Uterus (tissue), 4 donors: Measurements from ENCODE around the gene RBM10. TPM values are rescaled to one million over a fixed set of nuclear protein-coding genes. Genes with fewer than 3 reads are reported as not detected.

Experiments used
- DNase-seq, 2 donors: peaks; one replicate each; pipeline ENCODE4 v3.0.0-alpha.2; 2019 to 2020
- H3K27ac ChIP-seq, 2 donors: fragments of 200-600 bp; sonication (generic); 1 replicate in 1 of 2; 2 replicates in 1 of 2; pipeline ENCODE4 v1.5.1; 2016 to 2018
- H3K27me3 ChIP-seq, 2 donors: fragments of 200-600 bp; sonication (generic); one replicate each; pipeline ENCODE4 v1.5.1; 2018 to 2019; ENCODE audit warnings: control low read depth in 1 of 2
- H3K36me3 ChIP-seq, 2 donors: fragments of 200-600 bp; sonication (generic); one replicate each; pipeline ENCODE4 v1.5.1; 2019; ENCODE audit warnings: control low read depth in 1 of 2
- H3K4me1 ChIP-seq, 2 donors: fragments of 200-600 bp; sonication (generic); one replicate each; pipeline ENCODE4 v1.5.1; 2018 to 2019; ENCODE audit warnings: control low read depth in 1 of 2
- H3K4me3 ChIP-seq, 2 donors: fragments of 200-600 bp; sonication (generic); 1 replicate in 1 of 2; 2 replicates in 1 of 2; pipeline ENCODE4 v1.5.1; 2018 to 2019; ENCODE audit warnings: mild to moderate bottlenecking in 1 of 2
- H3K9me3 ChIP-seq, 2 donors: fragments of 200-600 bp; sonication (generic); one replicate each; pipeline ENCODE4 v1.5.1; 2019; ENCODE audit warnings: control low read depth in 1 of 2
- POLR2A ChIP-seq, 2 donors: fragments of 450-650 bp; IDR thresholded peaks; one replicate each; pipeline ENCODE4 v1.6.1; 2016; ENCODE audit warnings: antibody characterized with exemption in 2 of 2, mild to moderate bottlenecking in 1 of 2, moderate library complexity in 1 of 2
- intact Hi-C: fragments of 100-400 bp; cut with DNase I; formaldehyde crosslinking; loops from one replicate; pipeline ENCODE4 v1.15.1; 2023; ENCODE audit warnings: low total_unique reads
- total RNA-seq, 4 donors: library from RNA; depleted of rRNA in 3 of 4; stranded (reverse); fragments of >200 nt in 3 of 4; gene quantifications; one replicate each; pipeline versions ENCODE4 v1.1.0 to v1.2.4, GENCODE V29; 2014 to 2023
- TF ChIP-seq, protein P1 (sequence below), 4 experiments: fragments of 200-600 bp in 2 of 4; fragments of 450-650 bp in 2 of 4; sonication (generic) in 2 of 4; IDR thresholded peaks; one replicate each; pipeline ENCODE4 v1.5.1; 2016 to 2019; ENCODE audit warnings: antibody characterized with exemption in 4 of 4, mild to moderate bottlenecking in 2 of 4, moderate library complexity in 1 of 4
- donor health status: DM: yes; HTN: yes; CAD: no.

Gene RBM10
- total RNA-seq, 4 donors from 2014 or later: 4.4 to 45.4 (median 22.3) TPM

GRCh38 chrX:47179221-47179927 is 34.4 kb downstream of the RBM10 start:
- intact Hi-C loops: no loop called here
- no peaks in the 10 kb centered on the region for H3K36me3 ChIP-seq

DNA sequence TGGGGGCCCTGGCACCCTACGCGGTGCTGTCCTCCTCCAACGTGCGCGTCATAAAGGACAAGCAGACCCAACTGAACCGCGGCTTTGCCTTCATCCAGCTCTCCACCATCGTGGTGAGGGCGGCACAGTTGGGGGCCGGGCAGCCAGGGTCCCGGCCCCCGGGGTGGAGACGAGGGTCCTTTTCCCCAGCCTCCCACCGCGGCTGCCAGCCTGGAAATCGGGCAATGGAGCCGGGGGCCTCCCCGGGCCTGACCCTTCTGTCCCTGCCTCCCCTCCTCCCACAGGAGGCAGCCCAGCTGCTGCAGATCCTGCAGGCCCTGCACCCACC is 34.9 kb downstream of the RBM10 start:
- Histone ChIP-seq H3K36me3 (no peaks in the 10 kb centered on the region), H3K4me3 (no peak overlapping the region), H3K9me3 (no peaks in the 10 kb centered on the region), H3K4me1 (no peaks in the 10 kb centered on the region), H3K27ac (no peak overlapping the region), H3K27me3 (no peaks in the 10 kb centered on the region)
- no peak for TF ChIP-seq POLR2A (IDR thresholded peaks at IDR 0.05)
- TF ChIP-seq, protein P1, sequence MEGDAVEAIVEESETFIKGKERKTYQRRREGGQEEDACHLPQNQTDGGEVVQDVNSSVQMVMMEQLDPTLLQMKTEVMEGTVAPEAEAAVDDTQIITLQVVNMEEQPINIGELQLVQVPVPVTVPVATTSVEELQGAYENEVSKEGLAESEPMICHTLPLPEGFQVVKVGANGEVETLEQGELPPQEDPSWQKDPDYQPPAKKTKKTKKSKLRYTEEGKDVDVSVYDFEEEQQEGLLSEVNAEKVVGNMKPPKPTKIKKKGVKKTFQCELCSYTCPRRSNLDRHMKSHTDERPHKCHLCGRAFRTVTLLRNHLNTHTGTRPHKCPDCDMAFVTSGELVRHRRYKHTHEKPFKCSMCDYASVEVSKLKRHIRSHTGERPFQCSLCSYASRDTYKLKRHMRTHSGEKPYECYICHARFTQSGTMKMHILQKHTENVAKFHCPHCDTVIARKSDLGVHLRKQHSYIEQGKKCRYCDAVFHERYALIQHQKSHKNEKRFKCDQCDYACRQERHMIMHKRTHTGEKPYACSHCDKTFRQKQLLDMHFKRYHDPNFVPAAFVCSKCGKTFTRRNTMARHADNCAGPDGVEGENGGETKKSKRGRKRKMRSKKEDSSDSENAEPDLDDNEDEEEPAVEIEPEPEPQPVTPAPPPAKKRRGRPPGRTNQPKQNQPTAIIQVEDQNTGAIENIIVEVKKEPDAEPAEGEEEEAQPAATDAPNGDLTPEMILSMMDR (IDR thresholded peaks at IDR 0.05): no peak
- no peak for DNase-seq
- intact Hi-C loops: no loop called here

More at GRCh38 chrX:47179221-47179927, 34.4 kb downstream of the RBM10 start:
- no peaks in the 10 kb centered on the region for H3K27me3 ChIP-seq
- H3K27ac ChIP-seq: no peak overlapping the region
- no peaks in the 10 kb centered on the region for H3K4me1 ChIP-seq
- no peaks in the 10 kb centered on the region for H3K9me3 ChIP-seq
- DNase-seq: no peak
- H3K4me3 ChIP-seq: no peak overlapping the region
- TF ChIP-seq, protein P1 (IDR thresholded peaks at IDR 0.05): no peak
- TF ChIP-seq POLR2A (IDR thresholded peaks at IDR 0.05): no peak

GRCh38 chrX:47180346-47180745 is 35.3 kb downstream of the RBM10 start:
- Histone ChIP-seq H3K27me3 (no peaks in the 10 kb centered on the region), H3K27ac (no peak overlapping the region), H3K4me1 (no peaks in the 10 kb centered on the region), H3K4me3 (no peak overlapping the region), H3K9me3 (no peaks in the 10 kb centered on the region), H3K36me3 (no peaks in the 10 kb centered on the region)
- intact Hi-C loops: no loop called here
- TF ChIP-seq, protein P1 (IDR thresholded peaks at IDR 0.05): no peak
- no peak for TF ChIP-seq POLR2A (IDR thresholded peaks at IDR 0.05)
- no peak for DNase-seq

- H3K27me3 ChIP-seq: no peaks in the 10 kb centered on the region
- intact Hi-C loops: no loop called here
Measured at GRCh38 chrX:47181301-47181700, 36.3 kb downstream of the RBM10 start.

GRCh38 chrX:47182106-47182700 is 37.2 kb downstream of the RBM10 start:
- Histone ChIP-seq H3K4me3 (no peak overlapping the region), H3K9me3 (no peaks in the 10 kb centered on the region), H3K27me3 (no peaks in the 10 kb centered on the region), H3K27ac (no peak overlapping the region), H3K36me3 (no peaks in the 10 kb centered on the region), H3K4me1 (no peaks in the 10 kb centered on the region)
- TF ChIP-seq POLR2A (IDR thresholded peaks at IDR 0.05): no peak
- TF ChIP-seq, protein P1 (IDR thresholded peaks at IDR 0.05): no peak
- no peak for DNase-seq
- intact Hi-C loops: no loop called here

More at GRCh38 chrX:47181301-47181700, 36.3 kb downstream of the RBM10 start:
- no peaks in the 10 kb centered on the region for H3K4me1 ChIP-seq
- H3K36me3 ChIP-seq: no peaks in the 10 kb centered on the region
- H3K9me3 ChIP-seq: no peaks in the 10 kb centered on the region
- no peak overlapping the region for H3K27ac ChIP-seq
- TF ChIP-seq, protein P1 (IDR thresholded peaks at IDR 0.05): no peak
- TF ChIP-seq POLR2A (IDR thresholded peaks at IDR 0.05): no peak
- H3K4me3 ChIP-seq: no peak overlapping the region
- no peak for DNase-seq
